HS-27A (cell line): ENCODE data around the gene WIPF2.

ENCODE experiments used
- DNase-seq: peaks from one replicate; pipeline ENCODE4 v3.0.0-alpha.2; 2012; ENCODE audit warnings: low read depth, missing footprints

The WIPF2 gene

DNA sequence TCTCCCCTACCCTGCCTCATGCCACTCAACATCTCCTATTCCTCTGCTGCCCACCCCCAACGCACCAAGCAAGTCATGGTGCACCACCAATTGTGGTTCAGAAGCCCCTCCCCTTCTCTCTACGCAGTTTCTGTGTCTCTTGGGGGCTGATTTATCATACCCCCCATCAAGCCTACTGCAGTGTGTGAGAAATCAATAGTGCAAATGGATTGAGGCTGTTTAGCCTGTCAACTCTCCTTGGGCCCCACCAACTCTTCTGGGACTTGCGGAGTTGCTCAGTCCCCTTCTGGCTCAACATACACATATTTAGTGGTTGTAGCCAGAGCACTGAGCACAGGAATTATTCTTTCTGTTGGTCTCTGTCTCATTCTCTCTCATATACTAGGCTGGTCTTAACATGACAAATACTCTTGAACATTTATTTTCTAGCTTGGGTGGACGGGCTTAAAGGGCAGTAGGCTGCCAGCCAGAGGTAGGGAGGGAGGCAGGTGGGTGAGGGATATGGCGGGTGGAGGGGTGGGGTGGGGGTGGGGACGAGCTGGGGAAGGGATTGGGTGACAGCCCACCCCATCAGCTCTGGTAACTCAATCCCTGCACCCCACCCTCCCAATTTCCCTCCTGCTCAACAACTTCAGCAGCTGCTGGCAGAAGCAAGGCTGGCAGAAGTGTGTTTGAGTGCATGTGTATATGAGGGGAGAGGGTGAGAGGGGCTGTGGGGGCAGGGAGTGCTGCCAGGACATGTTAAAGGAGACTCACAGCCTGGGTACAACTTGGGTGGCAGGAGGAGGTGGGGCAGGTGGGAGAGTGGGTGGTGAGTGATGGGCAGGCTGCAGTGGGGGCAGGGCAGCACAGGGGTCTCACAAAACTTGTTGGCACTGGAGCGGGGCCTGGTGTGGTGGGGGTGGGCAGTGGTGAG lies 94.8 kb downstream of the WIPF2 start:
- no peak for DNase-seq

GRCh38 chr17:40314584-40314956 lies 95.5 kb downstream of the WIPF2 start:
- no peak for DNase-seq

DNA sequence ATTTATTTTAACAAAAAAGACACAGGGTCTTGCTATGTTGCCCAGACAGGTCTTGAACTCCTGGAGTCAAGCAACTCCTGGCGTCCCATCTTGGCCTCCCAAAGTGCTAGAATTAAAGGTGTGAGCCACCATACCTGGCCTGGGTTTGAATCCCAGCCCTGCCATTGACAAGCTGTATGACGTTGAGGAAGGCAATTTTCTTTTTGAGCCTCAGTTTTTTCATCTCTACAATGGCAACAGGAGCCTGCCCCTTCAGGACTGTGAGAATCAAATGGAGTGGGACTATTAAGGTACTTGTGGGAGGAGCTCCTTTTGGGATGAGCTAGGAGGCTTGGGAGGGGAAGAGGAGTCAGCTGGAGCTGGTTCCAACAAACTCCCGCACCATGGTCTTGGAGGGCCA lies 96.1 kb downstream of the WIPF2 start:
- DNase-seq, result no peak

GRCh38 chr17:40315678-40316570 lies 96.8 kb downstream of the WIPF2 start:
- DNase-seq, result no peak

DNA sequence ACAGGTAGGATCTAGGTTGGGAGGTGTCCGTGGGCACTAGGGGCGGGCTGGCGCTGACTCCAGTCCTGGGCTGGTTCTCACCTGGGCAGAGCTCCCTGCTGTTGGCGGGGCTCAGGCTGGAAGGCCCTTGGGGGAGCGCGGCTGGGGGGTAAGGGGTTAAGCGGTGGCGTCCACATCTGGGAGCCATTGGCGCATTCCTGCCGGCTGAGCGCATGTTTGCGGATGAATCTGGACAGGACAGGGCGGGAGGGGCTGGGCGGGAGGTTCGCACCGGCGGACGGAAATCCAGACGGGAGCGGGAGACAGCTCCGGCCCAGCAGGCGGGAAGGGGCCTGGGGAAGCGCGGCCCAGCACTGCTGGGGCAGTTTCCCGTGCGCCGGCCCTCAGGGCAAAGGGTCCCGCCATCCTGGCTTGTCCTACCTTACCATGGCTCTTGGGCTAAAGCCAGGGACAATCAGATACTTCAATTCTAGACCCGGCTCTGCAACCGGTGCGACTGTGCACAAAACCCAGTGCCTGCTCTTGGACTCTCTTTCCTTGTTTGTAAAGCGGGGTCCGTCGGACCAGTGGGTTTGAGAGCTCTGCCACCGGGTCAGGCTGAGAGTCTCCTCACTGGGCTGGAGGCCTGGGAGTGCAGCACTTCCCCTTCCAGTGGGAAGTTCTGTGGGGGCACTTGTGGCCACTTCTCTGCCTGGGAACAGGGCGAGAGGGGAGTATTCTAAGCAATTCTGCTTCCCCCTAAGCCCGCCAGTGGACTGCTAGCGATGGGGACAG lies 97.7 kb downstream of the WIPF2 start:
- no peak for DNase-seq

- no peak for DNase-seq
Measured at GRCh38 chr17:40317345-40317873, 98.3 kb downstream of the WIPF2 start.

DNA sequence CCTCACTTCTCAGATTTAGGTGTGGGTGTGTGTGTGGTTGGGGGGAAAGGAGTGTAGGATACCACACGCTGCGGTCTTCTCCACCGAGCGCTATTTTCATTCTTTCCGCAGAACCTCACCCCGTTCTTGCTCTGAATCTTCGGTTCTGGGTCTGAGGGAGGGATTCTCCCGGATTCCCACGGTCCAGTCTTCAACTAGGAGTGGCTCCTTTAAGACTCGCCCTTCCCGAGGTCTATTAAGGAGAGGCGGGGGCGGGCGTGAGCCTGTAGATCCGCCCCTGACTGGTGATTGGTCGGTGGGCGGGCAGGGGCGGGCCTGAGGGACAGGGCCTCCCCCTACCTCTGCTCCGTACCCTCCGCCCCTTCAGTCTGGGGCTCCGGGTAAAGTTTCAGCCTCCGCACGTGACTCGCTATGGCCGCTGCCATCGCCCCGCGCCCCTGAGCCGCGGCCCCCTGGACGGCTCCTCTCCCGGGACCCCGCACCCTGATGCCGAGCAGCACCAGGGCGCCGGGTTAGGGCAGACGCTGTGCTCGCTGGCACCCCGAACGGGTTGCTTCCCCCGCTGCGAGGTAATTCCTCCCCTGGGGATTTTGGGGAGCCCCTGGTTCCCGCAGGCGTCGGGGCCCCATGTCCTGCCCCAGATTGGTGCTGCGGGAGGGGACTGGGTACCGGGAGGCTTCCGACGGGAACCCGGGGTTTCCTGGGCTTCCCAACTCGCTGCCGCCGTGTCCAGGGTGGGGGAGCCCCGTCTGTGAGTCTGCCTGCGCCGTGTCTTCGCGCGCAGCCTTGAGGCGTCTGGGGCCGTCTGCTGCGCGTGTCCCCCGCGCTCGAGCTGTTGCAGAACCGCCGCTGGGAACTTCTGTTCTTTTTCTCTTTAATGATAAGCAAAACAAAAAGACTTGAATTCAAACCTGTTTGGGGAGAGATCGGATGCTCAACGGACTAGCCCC lies 99.1 kb downstream of the WIPF2 start:
- DNase-seq, result no peak

- no peak for DNase-seq
Measured at GRCh38 chr17:40318830-40319391, 99.8 kb downstream of the WIPF2 start.

GRCh38 chr17:40319651-40320540 lies 100.8 kb downstream of the WIPF2 start:
- no peak for DNase-seq

- no peak for DNase-seq
Measured at GRCh38 chr17:40320756-40321523, 101.8 kb downstream of the WIPF2 start.

GRCh38 chr17:40321524-40321929 lies 102.4 kb downstream of the WIPF2 start:
- DNase-seq, result no peak

- DNase-seq, result no peak
Measured at GRCh38 chr17:40321961-40322357, 102.9 kb downstream of the WIPF2 start.

DNA sequence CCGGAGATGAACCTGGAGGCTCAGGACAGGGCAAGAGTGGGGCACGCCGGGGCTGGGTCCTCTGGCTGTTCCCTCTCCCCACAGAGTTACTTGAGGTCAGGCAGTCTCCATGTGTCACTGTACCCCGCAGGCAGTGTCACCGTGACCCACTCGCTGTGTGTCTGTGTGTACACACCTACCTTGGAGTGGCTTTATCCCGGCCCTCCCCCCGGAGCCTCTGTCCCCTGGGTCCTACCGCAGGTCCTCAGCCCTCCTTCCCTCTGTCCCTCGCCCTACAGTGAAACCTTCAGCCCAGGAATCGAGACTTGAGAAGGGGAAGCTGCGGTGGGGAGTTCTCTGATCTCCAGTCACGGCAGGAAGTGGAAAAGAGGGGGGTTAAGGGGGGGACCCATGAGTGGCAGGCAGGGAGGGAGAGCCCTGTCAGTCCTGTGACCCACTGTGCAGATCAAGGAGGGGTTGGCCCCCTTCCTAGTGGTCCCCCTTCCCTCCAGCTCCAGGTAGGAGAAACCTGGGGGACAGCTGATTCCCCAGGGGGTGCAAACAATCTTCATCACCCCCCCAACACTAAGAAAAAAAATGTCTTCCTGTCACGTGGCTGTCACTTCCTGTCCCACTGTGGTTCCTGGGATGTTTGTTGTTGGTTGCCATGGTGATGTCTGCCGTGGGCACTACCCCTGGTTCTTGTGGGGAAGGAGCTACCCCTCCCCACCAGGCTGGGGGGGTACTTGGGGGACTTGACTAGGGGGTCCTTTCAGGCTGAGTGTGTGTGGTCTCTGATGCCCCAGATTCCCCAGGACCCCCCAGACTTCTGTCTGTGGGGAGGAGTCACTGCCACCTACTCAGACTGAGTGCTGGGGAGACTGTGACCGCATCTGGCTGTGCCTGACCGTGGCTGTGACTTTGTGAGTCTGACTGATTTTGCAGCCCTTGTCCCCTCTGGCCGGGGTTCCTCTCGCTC lies 103.5 kb downstream of the WIPF2 start:
- DNase-seq, result no peak

- no peak for DNase-seq
Measured at GRCh38 chr17:40323391-40324381, 104.6 kb downstream of the WIPF2 start.

GRCh38 chr17:40325156-40326013 lies 106.3 kb downstream of the WIPF2 start:
- DNase-seq, result no peak
